ENCODE results near the gene SAT1. TPM values are rescaled to one million over a fixed set of nuclear protein-coding genes. Genes with fewer than 3 reads are reported as not detected.

The SAT1 gene
- total and polyA plus RNA-seq, 2 of the 13 experiments (the other 11 are each of a cell fraction or from before 2014, with no cell fraction given), result 216 to 1,243 TPM

GRCh38 chrX:23742697-23743622 lies 40.0 kb upstream of the SAT1 start, which contains the start of gene ACOT9 (continued):
- TF ChIP-seq CREB1 (IDR thresholded peaks at IDR 0.05) (peak; percentile 70), CREB1 (CRISPR knock-in tag; IDR thresholded peaks at IDR 0.05) (peak; percentile 42; the same call in 1 of the 2 replicates), ZNF616 (CRISPR knock-in tag; IDR thresholded peaks at IDR 0.05; ENCODE audit: low read depth) (no peak), SRSF4 (IDR thresholded peaks at IDR 0.05; ENCODE audit: low read depth, low read length, poor library complexity, severe bottlenecking) (no peak), MYC (CRISPR knock-in tag; IDR thresholded peaks at IDR 0.05; ENCODE audit: borderline replicate concordance) (peak; percentile 62; the same call in 1 of the 2 replicates), PRMT3 (CRISPR knock-in tag; IDR thresholded peaks at IDR 0.05; ENCODE audit: borderline replicate concordance, low read depth) (no peak), FOXA3 (CRISPR knock-in tag; IDR thresholded peaks at IDR 0.05) (0 out of 2 replicates have a peak, but pooled peaks have one; percentile 29), PAXIP1 (CRISPR knock-in tag; conservative IDR thresholded peaks at IDR 0.05) (0 out of 2 replicates have a peak, but pooled peaks have one; percentile 20), CENPX (CRISPR knock-in tag; IDR thresholded peaks at IDR 0.05) (no peak), GATAD1 (CRISPR knock-in tag; IDR thresholded peaks at IDR 0.05) (no peak), HOMEZ (CRISPR knock-in tag; IDR thresholded peaks at IDR 0.05; ENCODE audit: low read depth) (0 out of 2 replicates have a peak, but pooled peaks have one; percentile 28), ZNF749 (CRISPR knock-in tag; IDR thresholded peaks at IDR 0.05; ENCODE audit: borderline replicate concordance) (no peak), SSRP1 (CRISPR knock-in tag; IDR thresholded peaks at IDR 0.05) (no peak), HNF4A (CRISPR knock-in tag; IDR thresholded peaks at IDR 0.05) (no peak), ZMAT3 (CRISPR knock-in tag; conservative IDR thresholded peaks at IDR 0.05) (no peak), ZNF138 (CRISPR knock-in tag; IDR thresholded peaks at IDR 0.05; ENCODE audit: low read depth) (no peak), ETS1 (CRISPR knock-in tag; IDR thresholded peaks at IDR 0.05) (0 out of 2 replicates have a peak, but pooled peaks have one; percentile 41), TAF1 (CRISPR knock-in tag; IDR thresholded peaks at IDR 0.05) (peak; percentile 71; the same call in 1 of the 2 replicates), POLR2G (IDR thresholded peaks at IDR 0.05; ENCODE audit: low read depth, low read length) (peak; percentile 49; the same call in 1 of the 2 replicates), CBX1 (IDR thresholded peaks at IDR 0.05; ENCODE audit: low read depth) (no peak), GMEB2 (CRISPR knock-in tag; IDR thresholded peaks at IDR 0.05; ENCODE audit: low read depth) (no peak), HNRNPLL (IDR thresholded peaks at IDR 0.05; ENCODE audit: low read depth, low read length, poor library complexity, severe bottlenecking) (peak; percentile 75)

Measured in HepG2 (cell line).